Cardiac fibroblast (primary cell): ENCODE results near the gene KCNJ10.

Experiments used
- DNase-seq, 2 donors: peaks; one replicate each; pipeline versions ENCODE4 v3.0.0 to v3.0.0-alpha.2; 2010; ENCODE audit warnings: low read depth in 2 of 2
- H3K4me3 ChIP-seq, 2 donors: replicated peaks in 1 of 2; 1 replicate in 1 of 2; 2 replicates in 1 of 2; pipeline ENCODE4 v1.5.1; 2011; ENCODE audit warnings: low read depth in 2 of 2, low read length in 2 of 2, mild to moderate bottlenecking in 2 of 2, moderate library complexity in 1 of 2
- CTCF ChIP-seq: IDR thresholded peaks from one replicate; pipeline ENCODE4 v1.5.1; 2011; ENCODE audit warnings: low read depth, mild to moderate bottlenecking, low read length, inconsistent platforms

The KCNJ10 gene

GRCh38 chr1:159972443-159973205 lies 97.3 kb downstream of the KCNJ10 start:
- TF ChIP-seq CTCF, result no peak
- no peak for DNase-seq
- no peak overlapping the region for H3K4me3 ChIP-seq

DNA sequence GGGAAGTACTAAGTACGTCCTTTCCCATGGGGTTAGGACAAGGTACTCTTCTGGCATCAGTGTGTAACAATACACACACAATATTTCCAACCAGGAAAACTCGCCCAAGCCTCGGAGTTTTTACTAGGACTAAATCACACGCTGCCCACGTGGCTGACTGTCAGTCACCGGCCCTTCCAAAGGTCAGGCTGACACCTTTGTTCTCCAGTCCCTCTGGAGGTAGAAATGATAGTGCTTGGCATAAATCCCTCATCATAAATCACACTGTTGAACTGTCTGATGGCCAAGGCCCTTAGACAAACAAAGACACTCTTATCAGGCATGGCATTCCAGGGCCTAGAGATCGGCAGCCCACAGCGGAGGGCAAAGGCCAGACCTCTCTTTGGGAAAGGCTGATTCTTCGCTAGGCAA lies 99.0 kb downstream of the KCNJ10 start:
- no peak overlapping the region for H3K4me3 ChIP-seq
- DNase-seq, result no peak
- no peak for TF ChIP-seq CTCF

DNA sequence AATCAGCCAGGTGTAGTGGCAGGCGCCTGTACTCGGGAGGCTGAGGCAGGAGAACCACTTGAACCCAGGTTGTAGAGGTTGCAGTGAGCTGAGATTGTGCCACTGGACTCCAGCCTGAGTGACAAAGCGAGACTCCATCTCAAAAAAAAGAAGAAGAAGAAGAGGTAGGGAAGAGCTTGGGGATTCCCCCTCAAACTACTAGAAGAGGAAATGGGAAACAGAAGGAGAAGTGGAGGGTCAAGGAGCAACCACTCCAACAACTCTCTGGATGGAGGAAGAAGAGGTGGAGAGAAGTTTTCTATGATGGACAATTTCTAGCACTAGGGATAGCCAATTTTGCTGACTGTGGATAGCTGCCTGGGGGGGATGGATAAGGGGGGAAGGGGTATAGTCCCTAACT lies 101.1 kb downstream of the KCNJ10 start:
- no peak overlapping the region for H3K4me3 ChIP-seq
- no peak for DNase-seq
- TF ChIP-seq CTCF, result no peak

- DNase-seq, result no peak
- no peak overlapping the region for H3K4me3 ChIP-seq
- no peak for TF ChIP-seq CTCF
Measured at GRCh38 chr1:159965263-159965662, 104.7 kb downstream of the KCNJ10 start.

- TF ChIP-seq CTCF, result no peak
- DNase-seq, result no peak
- H3K4me3 ChIP-seq, result no peak overlapping the region
Measured at GRCh38 chr1:159964144-159964543, 105.8 kb downstream of the KCNJ10 start.

DNA sequence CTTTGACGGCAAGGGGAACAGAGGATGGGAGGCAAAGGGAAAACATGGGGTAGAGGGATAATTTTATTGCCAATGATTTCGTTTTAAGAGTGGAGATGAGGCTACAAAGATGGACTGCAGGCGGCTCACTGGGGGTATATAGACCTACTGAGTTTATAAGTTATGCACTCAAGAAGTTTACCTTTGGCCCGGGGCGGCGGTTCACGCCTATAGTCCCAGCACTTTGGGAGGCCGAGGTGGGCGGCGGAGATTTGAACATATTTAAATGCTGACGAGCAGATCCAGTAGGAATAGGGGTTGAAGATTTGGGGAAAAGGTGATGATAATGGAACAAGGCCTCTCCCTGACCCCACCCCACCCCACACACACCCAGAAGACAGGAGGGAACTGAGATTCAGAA lies 107.8 kb downstream of the KCNJ10 start:
- TF ChIP-seq CTCF, result no peak
- DNase-seq, result no peak
- no peak overlapping the region for H3K4me3 ChIP-seq

GRCh38 chr1:159961636-159962035 lies 108.3 kb downstream of the KCNJ10 start:
- H3K4me3 ChIP-seq, result peak overlapping the region; percentile 19 to 35
- DNase-seq, result no peak
- no peak for TF ChIP-seq CTCF
